CD8-positive, alpha-beta memory T cell (primary cell): ENCODE results near the gene FRK. TPM values are rescaled to one million over a fixed set of nuclear protein-coding genes. Genes with fewer than 3 reads are reported as not detected.
"Not testable (repeated sequence)": the region's sequence is repeated elsewhere in the genome, so short reads cannot be mapped to it uniquely, and the experiment has no call there.

Experiments used
- CTCF ChIA-PET: fragments of 350-600 bp; sonication (Branson Sonifier 250); formaldehyde crosslinking; loops from one replicate; lab custom pipeline; 2021; ENCODE audit warnings: antibody characterized with exemption; lab: Charles Lee
- POLR2A ChIA-PET: fragments of 350-600 bp; sonication (Branson Sonifier 250); formaldehyde crosslinking; loops from one replicate; lab custom pipeline; 2021; ENCODE audit warnings: antibody characterized with exemption; lab: Charles Lee
- DNase-seq, 5 donors: peaks; one replicate each; pipeline versions ENCODE4 v3.0.0 to v3.0.0-alpha.2; 2020 to 2022; ENCODE audit warnings: mixed read lengths in 1 of 5
- H3K27ac ChIP-seq: one replicate; pipeline ENCODE4 v1.7.0; 2013; ENCODE audit warnings: low read depth, mild to moderate bottlenecking, low read length, moderate library complexity
- H3K27me3 ChIP-seq: 2 replicates; pipeline ENCODE4 v1.7.0; 2013; ENCODE audit warnings: low read length, mild to moderate bottlenecking; ENCODE audit not compliant: insufficient read depth, poor library complexity, severe bottlenecking
- H3K36me3 ChIP-seq: 2 replicates; pipeline ENCODE4 v1.7.0; 2013; ENCODE audit warnings: mild to moderate bottlenecking, low read length, moderate library complexity; ENCODE audit not compliant: insufficient read depth
- H3K4me1 ChIP-seq: 2 replicates; pipeline ENCODE4 v1.7.0; 2013; ENCODE audit warnings: mild to moderate bottlenecking, low read length, moderate library complexity; ENCODE audit not compliant: insufficient read depth
- H3K4me3 ChIP-seq: 2 replicates; pipeline ENCODE4 v1.7.0; 2013; ENCODE audit warnings: mild to moderate bottlenecking, low read length
- H3K9me3 ChIP-seq: 2 replicates; pipeline ENCODE4 v1.7.0; 2013; ENCODE audit warnings: mild to moderate bottlenecking, low read length
- H3K27ac Mint-ChIP-seq, 8 donors: one replicate each; pipeline ENCODE4 v1.8.0; 2020 to 2021; ENCODE audit warnings: mixed read lengths in 8 of 8, mild to moderate bottlenecking in 6 of 8, inconsistent platforms in 3 of 8, moderate library complexity in 3 of 8
- H3K27me3 Mint-ChIP-seq, 2 donors: one replicate each; pipeline ENCODE4 v1.8.0; 2020 to 2021; ENCODE audit warnings: mixed read lengths in 2 of 2, mild to moderate bottlenecking in 1 of 2, moderate library complexity in 1 of 2
- H3K36me3 Mint-ChIP-seq, 3 donors: one replicate each; pipeline ENCODE4 v1.8.0; 2020 to 2021; ENCODE audit warnings: mixed read lengths in 3 of 3, inconsistent platforms in 1 of 3, mild to moderate bottlenecking in 1 of 3
- H3K4me1 Mint-ChIP-seq, 3 donors: one replicate each; pipeline ENCODE4 v1.8.0; 2020 to 2021; ENCODE audit warnings: mixed read lengths in 3 of 3, inconsistent platforms in 1 of 3, mild to moderate bottlenecking in 1 of 3
- H3K4me3 Mint-ChIP-seq, 7 donors: one replicate each; pipeline ENCODE4 v1.8.0; 2020 to 2021; ENCODE audit warnings: mixed read lengths in 7 of 7, mild to moderate bottlenecking in 6 of 7, moderate library complexity in 4 of 7, inconsistent platforms in 2 of 7
- H3K9me3 Mint-ChIP-seq, 5 donors: one replicate each; pipeline ENCODE4 v1.8.0; 2020 to 2022; ENCODE audit warnings: mixed read lengths in 5 of 5, mild to moderate bottlenecking in 3 of 5, moderate library complexity in 2 of 5, inconsistent platforms in 1 of 5
- polyA plus RNA-seq: library from polyadenylated mRNA; unstranded; fragments of 300-500 nt; fragmentation: Illumina TruSeq; gene quantifications from one replicate; pipeline ENCODE4 v1.2.3, GENCODE V29; 2021
- total RNA-seq, 2 experiments: library from RNA; stranded (reverse); gene quantifications; one replicate each; pipeline ENCODE4 v1.2.3, GENCODE V29; 2021

FRK gene
- total and polyA plus RNA-seq, 3 experiments from 2014 or later, result 0.04 to 0.07 TPM; not detected in 1

GRCh38 chr6:115969207-115969929 is 91.3 kb downstream of the FRK start:
- no peaks in the 10 kb centered on the region for H3K4me1 ChIP-seq
- Mint-ChIP-seq H3K27ac (no peak overlapping the region), H3K27me3 (peaks cover 0 to 6% of the 10 kb centered on the region in 2 donors), H3K4me3 (no peak overlapping the region), H3K9me3 (no peaks in the 10 kb centered on the region), H3K36me3 (no peaks in the 10 kb centered on the region), H3K4me1 (no peaks in the 10 kb centered on the region)
- no peaks in the 10 kb centered on the region for H3K9me3 ChIP-seq
- no peaks in the 10 kb centered on the region for H3K27me3 ChIP-seq
- no peaks in the 10 kb centered on the region for H3K36me3 ChIP-seq
- no peak overlapping the region for H3K27ac ChIP-seq
- no peak for DNase-seq
- H3K4me3 ChIP-seq, result no peak overlapping the region
- ChIA-PET POLR2A (no interaction called here), CTCF (no interaction called here)

- H3K27ac ChIP-seq, H3K4me1 ChIP-seq, H3K4me3 ChIP-seq, H3K27ac Mint-ChIP-seq, H3K4me3 Mint-ChIP-seq, H3K9me3 Mint-ChIP-seq, H3K4me1 Mint-ChIP-seq, H3K27me3 Mint-ChIP-seq, CTCF ChIA-PET, H3K9me3 ChIP-seq, H3K36me3 ChIP-seq, H3K36me3 Mint-ChIP-seq, POLR2A ChIA-PET, H3K27me3 ChIP-seq, DNase-seq: not testable (repeated sequence)
These were observed 100.4 kb downstream of the FRK start for GRCh38 chr6:115960286-115960685.

DNA sequence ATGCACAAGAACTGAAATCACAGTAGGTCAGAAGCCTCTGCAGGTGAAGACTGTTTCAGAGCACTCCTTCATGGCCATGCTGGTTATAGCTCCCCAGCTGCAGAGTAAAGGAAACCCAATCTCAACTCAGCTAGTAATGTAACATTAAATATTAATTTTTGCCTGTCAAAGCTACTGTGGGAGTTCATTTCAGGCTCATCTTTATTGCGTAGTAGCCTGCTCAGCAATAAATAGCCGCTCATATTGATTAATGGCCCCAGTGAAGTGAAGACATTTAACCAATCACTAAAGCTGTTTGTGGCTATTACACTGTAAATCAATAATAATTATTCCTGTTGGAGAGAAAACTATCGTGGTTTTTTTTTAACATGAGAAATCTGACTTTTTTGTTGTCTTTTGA is 101.7 kb downstream of the FRK start:
- no peaks in the 10 kb centered on the region for H3K9me3 ChIP-seq
- no peaks in the 10 kb centered on the region for H3K36me3 ChIP-seq
- no peak overlapping the region for H3K4me3 ChIP-seq
- H3K27me3 ChIP-seq, result no peaks in the 10 kb centered on the region
- no peak overlapping the region for H3K27ac ChIP-seq
- Mint-ChIP-seq H3K4me1 (no peaks in the 10 kb centered on the region), H3K9me3 (peaks cover 0 to 3% (median 3%) of the 10 kb centered on the region in 5 donors), H3K4me3 (no peak overlapping the region), H3K36me3 (no peaks in the 10 kb centered on the region), H3K27me3 (no peaks in the 10 kb centered on the region), H3K27ac (no peak overlapping the region)
- DNase-seq, result no peak
- POLR2A ChIA-PET, result no interaction called here
- CTCF ChIA-PET, result no interaction called here
- no peaks in the 10 kb centered on the region for H3K4me1 ChIP-seq

- CTCF ChIA-PET, result no interaction called here
- DNase-seq, result no peak
- no peak overlapping the region for H3K27ac ChIP-seq
- no peak overlapping the region for H3K27ac Mint-ChIP-seq
- no peaks in the 10 kb centered on the region for H3K27me3 ChIP-seq
- no peaks in the 10 kb centered on the region for H3K36me3 ChIP-seq
- no peaks in the 10 kb centered on the region for H3K9me3 ChIP-seq
- H3K4me1 Mint-ChIP-seq, result no peaks in the 10 kb centered on the region
- no peak overlapping the region for H3K4me3 ChIP-seq
- H3K4me3 Mint-ChIP-seq, result no peak overlapping the region
- no peaks in the 10 kb centered on the region for H3K4me1 ChIP-seq
- no peaks in the 10 kb centered on the region for H3K27me3 Mint-ChIP-seq
- H3K36me3 Mint-ChIP-seq, result no peaks in the 10 kb centered on the region
- POLR2A ChIA-PET, result no interaction called here
- peaks cover 0 to 9% (median 3%) of the 10 kb centered on the region in 5 donors for H3K9me3 Mint-ChIP-seq
These were observed 106.0 kb downstream of the FRK start for GRCh38 chr6:115954740-115955139.

GRCh38 chr6:115948751-115949150 is 111.9 kb downstream of the FRK start:
- ChIA-PET POLR2A (no interaction called here), CTCF (no interaction called here)
- no peaks in the 10 kb centered on the region for H3K36me3 Mint-ChIP-seq
- H3K4me1 Mint-ChIP-seq, result no peaks in the 10 kb centered on the region
- DNase-seq, result no peak
- H3K4me3 Mint-ChIP-seq, result no peak overlapping the region
- peaks cover 0 to 6% (median 4%) of the 10 kb centered on the region in 5 donors for H3K9me3 Mint-ChIP-seq
- Histone ChIP-seq H3K4me1 (no peaks in the 10 kb centered on the region), H3K4me3 (no peak overlapping the region), H3K9me3 (no peaks in the 10 kb centered on the region), H3K27ac (no peak overlapping the region), H3K27me3 (no peaks in the 10 kb centered on the region), H3K36me3 (no peaks in the 10 kb centered on the region)
- no peaks in the 10 kb centered on the region for H3K27me3 Mint-ChIP-seq
- no peak overlapping the region for H3K27ac Mint-ChIP-seq

DNA sequence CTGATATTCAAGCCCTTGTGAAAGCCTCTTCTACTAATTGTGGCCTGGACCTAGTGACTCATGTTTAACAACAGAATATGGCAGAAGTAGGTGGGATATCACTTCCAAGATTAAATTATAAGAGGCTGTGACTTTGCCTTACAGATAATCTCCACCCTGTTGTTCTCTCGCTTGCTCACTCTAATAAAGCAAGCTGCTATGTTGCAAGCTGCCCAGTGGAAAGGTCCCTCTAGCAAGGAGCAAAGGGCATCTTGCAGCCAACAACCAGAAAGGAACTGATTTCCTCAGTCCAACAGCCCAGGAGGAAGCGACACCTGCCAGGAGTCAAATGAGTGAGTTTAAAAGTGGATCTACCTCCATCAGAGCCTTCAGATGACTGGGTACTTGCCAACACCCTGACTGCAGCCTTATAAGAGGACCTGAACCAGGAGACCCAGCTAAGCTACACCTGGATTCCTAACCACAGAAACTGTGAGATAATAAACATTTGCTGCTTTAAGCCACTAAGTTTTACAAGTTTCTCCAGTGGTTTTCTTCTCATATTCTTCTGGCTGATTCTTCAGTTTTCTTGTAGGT is 112.6 kb downstream of the FRK start:
- Histone ChIP-seq H3K4me1 (no peaks in the 10 kb centered on the region), H3K36me3 (no peaks in the 10 kb centered on the region), H3K4me3 (no peak overlapping the region), H3K9me3 (no peaks in the 10 kb centered on the region), H3K27ac (no peak overlapping the region), H3K27me3 (no peaks in the 10 kb centered on the region)
- Mint-ChIP-seq H3K27me3 (no peaks in the 10 kb centered on the region), H3K27ac (no peak overlapping the region), H3K9me3 (peaks cover 0 to 6% (median 4%) of the 10 kb centered on the region in 5 donors), H3K4me3 (no peak overlapping the region), H3K4me1 (no peaks in the 10 kb centered on the region), H3K36me3 (no peaks in the 10 kb centered on the region)
- DNase-seq, result no peak
- CTCF ChIA-PET, result no interaction called here
- POLR2A ChIA-PET, result no interaction called here

DNA sequence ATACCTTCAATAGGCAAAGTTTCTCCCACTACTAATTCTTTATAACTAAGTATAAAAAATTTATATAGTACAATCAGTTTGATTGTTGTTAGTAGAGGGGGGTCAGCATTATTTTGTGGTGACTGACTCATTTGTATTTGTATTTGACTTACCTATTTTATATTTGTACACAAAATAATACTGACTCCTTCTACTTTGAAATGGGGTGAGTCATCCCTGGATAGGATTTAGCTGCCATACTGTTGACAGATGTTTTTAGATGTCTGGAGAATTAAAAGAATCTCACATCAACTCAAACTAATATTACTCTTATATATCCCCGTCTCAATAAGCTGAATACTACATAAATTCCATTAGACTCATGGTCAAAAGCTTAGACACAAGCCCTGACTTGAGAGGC is 114.9 kb downstream of the FRK start:
- no peak overlapping the region for H3K4me3 Mint-ChIP-seq
- no peaks in the 10 kb centered on the region for H3K27me3 ChIP-seq
- no peaks in the 10 kb centered on the region for H3K36me3 ChIP-seq
- no peak overlapping the region for H3K4me3 ChIP-seq
- ChIA-PET POLR2A (no interaction called here), CTCF (no interaction called here)
- H3K9me3 Mint-ChIP-seq, result peaks cover 0 to 7% (median 5%) of the 10 kb centered on the region in 5 donors
- no peaks in the 10 kb centered on the region for H3K4me1 Mint-ChIP-seq
- no peaks in the 10 kb centered on the region for H3K27me3 Mint-ChIP-seq
- DNase-seq, result no peak
- no peak overlapping the region for H3K27ac Mint-ChIP-seq
- H3K4me1 ChIP-seq, result no peaks in the 10 kb centered on the region
- no peaks in the 10 kb centered on the region for H3K36me3 Mint-ChIP-seq
- H3K9me3 ChIP-seq, result no peaks in the 10 kb centered on the region
- no peak overlapping the region for H3K27ac ChIP-seq

GRCh38 chr6:115945306-115945705 is 115.4 kb downstream of the FRK start:
- POLR2A ChIA-PET, result no interaction called here
- no peaks in the 10 kb centered on the region for H3K4me1 Mint-ChIP-seq
- H3K27me3 ChIP-seq, result no peaks in the 10 kb centered on the region
- H3K4me1 ChIP-seq, result no peaks in the 10 kb centered on the region
- no peak overlapping the region for H3K4me3 ChIP-seq
- no peaks in the 10 kb centered on the region for H3K36me3 Mint-ChIP-seq
- peaks cover 0 to 8% (median 5%) of the 10 kb centered on the region in 5 donors for H3K9me3 Mint-ChIP-seq
- no peak overlapping the region for H3K4me3 Mint-ChIP-seq
- no peaks in the 10 kb centered on the region for H3K9me3 ChIP-seq
- DNase-seq, result no peak
- H3K27ac Mint-ChIP-seq, result no peak overlapping the region
- H3K27ac ChIP-seq, result no peak overlapping the region
- no peaks in the 10 kb centered on the region for H3K27me3 Mint-ChIP-seq
- no peaks in the 10 kb centered on the region for H3K36me3 ChIP-seq
- CTCF ChIA-PET, result no interaction called here
